ENCODE results near the gene FAM204A.

Gene FAM204A

GRCh38 chr10:118259288-118259906, 82.7 kb downstream of the FAM204A start:
- FAIRE-seq: no peak
- DNase-seq (ENCODE audit: insufficient read length, low spot score): no peak
- TF ChIP-seq POU2F2 (IDR thresholded peaks at IDR 0.05; ENCODE audit: low read depth, low read length): no peak
- no peak for TF ChIP-seq TAF1 (IDR thresholded peaks at IDR 0.05; ENCODE audit: low read depth, low read length)
- TF ChIP-seq PAX5 (IDR thresholded peaks at IDR 0.05; ENCODE audit: insufficient read depth, low read length, severe bottlenecking): no peak
- TF ChIP-seq SPI1 (IDR thresholded peaks at IDR 0.05; ENCODE audit: low read depth, low read length): peak; percentile 56
- no peak for TF ChIP-seq POLR2A (IDR thresholded peaks at IDR 0.05; ENCODE audit: low read depth, low read length)

- FAIRE-seq: no peak
- TF ChIP-seq SPI1 (IDR thresholded peaks at IDR 0.05; ENCODE audit: low read depth, low read length) (no peak), PAX5 (IDR thresholded peaks at IDR 0.05; ENCODE audit: insufficient read depth, low read length, severe bottlenecking) (no peak), TAF1 (IDR thresholded peaks at IDR 0.05; ENCODE audit: low read depth, low read length) (no peak), POLR2A (IDR thresholded peaks at IDR 0.05; ENCODE audit: low read depth, low read length) (no peak), POU2F2 (IDR thresholded peaks at IDR 0.05; ENCODE audit: low read depth, low read length) (no peak), POLR2AphosphoS5 (IDR thresholded peaks at IDR 0.05; ENCODE audit: low read depth, low read length) (no peak)
- DNase-seq (ENCODE audit: insufficient read length, low spot score): no peak
Observed at GRCh38 chr10:118258285-118258684, 83.8 kb downstream of the FAM204A start.

- DNase-seq (ENCODE audit: insufficient read length, low spot score) (no peak), FAIRE-seq (no peak)
- no peak for TF ChIP-seq PAX5 (IDR thresholded peaks at IDR 0.05; ENCODE audit: insufficient read depth, low read length, severe bottlenecking)
- TF ChIP-seq TAF1 (IDR thresholded peaks at IDR 0.05; ENCODE audit: low read depth, low read length): no peak
- TF ChIP-seq POLR2A (IDR thresholded peaks at IDR 0.05; ENCODE audit: low read depth, low read length): no peak
- TF ChIP-seq SPI1 (IDR thresholded peaks at IDR 0.05; ENCODE audit: low read depth, low read length): no peak
Observed at GRCh38 chr10:118256825-118257570, 85.1 kb downstream of the FAM204A start.

- DNase-seq (ENCODE audit: insufficient read length, low spot score): no peak
- FAIRE-seq: no peak
Observed at GRCh38 chr10:118256209-118256608, 85.9 kb downstream of the FAM204A start.

GRCh38 chr10:118255355-118255754, 86.8 kb downstream of the FAM204A start:
- TF ChIP-seq SPI1 (IDR thresholded peaks at IDR 0.05; ENCODE audit: low read depth, low read length) (no peak), TAF1 (IDR thresholded peaks at IDR 0.05; ENCODE audit: low read depth, low read length) (no peak), PAX5 (IDR thresholded peaks at IDR 0.05; ENCODE audit: insufficient read depth, low read length, severe bottlenecking) (no peak), POU2F2 (IDR thresholded peaks at IDR 0.05; ENCODE audit: low read depth, low read length) (no peak), POLR2AphosphoS5 (IDR thresholded peaks at IDR 0.05; ENCODE audit: low read depth, low read length) (no peak), POLR2A (IDR thresholded peaks at IDR 0.05; ENCODE audit: low read depth, low read length) (no peak)
- DNase-seq (ENCODE audit: insufficient read length, low spot score) (no peak), FAIRE-seq (no peak)

More at GRCh38 chr10:118256209-118256608, 85.9 kb downstream of the FAM204A start:
- TF ChIP-seq TAF1 (IDR thresholded peaks at IDR 0.05; ENCODE audit: low read depth, low read length) (no peak), POLR2A (IDR thresholded peaks at IDR 0.05; ENCODE audit: low read depth, low read length) (no peak), PAX5 (IDR thresholded peaks at IDR 0.05; ENCODE audit: insufficient read depth, low read length, severe bottlenecking) (no peak), SPI1 (IDR thresholded peaks at IDR 0.05; ENCODE audit: low read depth, low read length) (no peak), POLR2AphosphoS5 (IDR thresholded peaks at IDR 0.05; ENCODE audit: low read depth, low read length) (no peak), POU2F2 (IDR thresholded peaks at IDR 0.05; ENCODE audit: low read depth, low read length) (no peak)

GRCh38 chr10:118254654-118255053, 87.5 kb downstream of the FAM204A start:
- TF ChIP-seq PAX5 (IDR thresholded peaks at IDR 0.05; ENCODE audit: insufficient read depth, low read length, severe bottlenecking) (no peak), POLR2A (IDR thresholded peaks at IDR 0.05; ENCODE audit: low read depth, low read length) (no peak), SPI1 (IDR thresholded peaks at IDR 0.05; ENCODE audit: low read depth, low read length) (no peak), POLR2AphosphoS5 (IDR thresholded peaks at IDR 0.05; ENCODE audit: low read depth, low read length) (no peak), POU2F2 (IDR thresholded peaks at IDR 0.05; ENCODE audit: low read depth, low read length) (no peak), TAF1 (IDR thresholded peaks at IDR 0.05; ENCODE audit: low read depth, low read length) (no peak)
- no peak for DNase-seq (ENCODE audit: insufficient read length, low spot score)
- no peak for FAIRE-seq

GRCh38 chr10:118253397-118253796, 88.7 kb downstream of the FAM204A start:
- FAIRE-seq: no peak
- no peak for TF ChIP-seq TAF1 (IDR thresholded peaks at IDR 0.05; ENCODE audit: low read depth, low read length)
- no peak for TF ChIP-seq POLR2A (IDR thresholded peaks at IDR 0.05; ENCODE audit: low read depth, low read length)
- no peak for TF ChIP-seq POU2F2 (IDR thresholded peaks at IDR 0.05; ENCODE audit: low read depth, low read length)
- TF ChIP-seq SPI1 (IDR thresholded peaks at IDR 0.05; ENCODE audit: low read depth, low read length): no peak
- TF ChIP-seq PAX5 (IDR thresholded peaks at IDR 0.05; ENCODE audit: insufficient read depth, low read length, severe bottlenecking): no peak
- TF ChIP-seq POLR2AphosphoS5 (IDR thresholded peaks at IDR 0.05; ENCODE audit: low read depth, low read length): no peak
- no peak for DNase-seq (ENCODE audit: insufficient read length, low spot score)

GRCh38 chr10:118251791-118252190, 90.3 kb downstream of the FAM204A start:
- FAIRE-seq: no peak
- no peak for TF ChIP-seq POLR2A (IDR thresholded peaks at IDR 0.05; ENCODE audit: low read depth, low read length)
- TF ChIP-seq SPI1 (IDR thresholded peaks at IDR 0.05; ENCODE audit: low read depth, low read length): no peak
- no peak for TF ChIP-seq TAF1 (IDR thresholded peaks at IDR 0.05; ENCODE audit: low read depth, low read length)
- TF ChIP-seq POU2F2 (IDR thresholded peaks at IDR 0.05; ENCODE audit: low read depth, low read length): no peak
- no peak for TF ChIP-seq PAX5 (IDR thresholded peaks at IDR 0.05; ENCODE audit: insufficient read depth, low read length, severe bottlenecking)
- DNase-seq (ENCODE audit: insufficient read length, low spot score): no peak

- no peak for TF ChIP-seq POLR2AphosphoS5 (IDR thresholded peaks at IDR 0.05; ENCODE audit: low read depth, low read length)
- TF ChIP-seq SPI1 (IDR thresholded peaks at IDR 0.05; ENCODE audit: low read depth, low read length): no peak
- no peak for TF ChIP-seq PAX5 (IDR thresholded peaks at IDR 0.05; ENCODE audit: insufficient read depth, low read length, severe bottlenecking)
- no peak for TF ChIP-seq TAF1 (IDR thresholded peaks at IDR 0.05; ENCODE audit: low read depth, low read length)
- no peak for TF ChIP-seq POU2F2 (IDR thresholded peaks at IDR 0.05; ENCODE audit: low read depth, low read length)
- no peak for TF ChIP-seq POLR2A (IDR thresholded peaks at IDR 0.05; ENCODE audit: low read depth, low read length)
- DNase-seq (ENCODE audit: insufficient read length, low spot score) (no peak), FAIRE-seq (no peak)
Observed at GRCh38 chr10:118249714-118250113, 92.4 kb downstream of the FAM204A start.
